Epithelial cell of proximal tubule (primary cell): ENCODE results near the gene CTIF. TPM values are rescaled to one million over a fixed set of nuclear protein-coding genes. Genes with fewer than 3 reads are reported as not detected.

ENCODE experiments used
- DNase-seq: peaks from one replicate; pipeline ENCODE4 v3.0.0-alpha.2; 2011; ENCODE audit warnings: low read depth
- H3K4me3 ChIP-seq: 2 replicates; pipeline ENCODE4 v1.5.1; 2011; ENCODE audit warnings: low read depth, mild to moderate bottlenecking, low read length
- total RNA-seq: library from RNA; depleted of rRNA; stranded (reverse); fragments of >200 nt; gene quantifications from 2 replicates; pipeline ENCODE4 v1.2.3, GENCODE V29; 2015
- TF ChIP-seq, protein P1 (sequence below): conservative IDR thresholded peaks from 2 replicates; pipeline ENCODE4 v1.5.1; 2012; ENCODE audit warnings: low read depth, mild to moderate bottlenecking, low read length

CTIF gene
- total RNA-seq, 1 donor from 2014 or later, result 12.9 TPM

DNA sequence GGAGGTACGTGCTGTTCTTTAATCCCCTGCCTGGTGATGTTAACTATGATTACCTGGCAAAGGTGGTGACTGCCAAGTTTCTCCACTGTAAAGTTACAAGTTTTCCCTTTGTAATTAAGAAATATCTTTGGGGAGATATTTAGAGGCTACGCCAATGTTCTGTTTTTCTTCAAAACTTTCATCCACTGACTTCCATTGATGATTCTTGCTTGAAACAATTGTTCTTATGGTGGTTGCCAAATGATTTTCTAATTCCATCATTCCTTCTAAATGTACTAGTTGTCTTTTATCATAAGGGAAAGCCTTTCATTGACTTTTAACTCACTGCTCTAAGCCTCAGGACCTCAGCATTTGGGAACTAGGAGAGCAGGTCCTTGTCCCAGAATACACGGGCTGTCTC lies 206.5 kb downstream of the CTIF start:
- TF ChIP-seq, protein P1, sequence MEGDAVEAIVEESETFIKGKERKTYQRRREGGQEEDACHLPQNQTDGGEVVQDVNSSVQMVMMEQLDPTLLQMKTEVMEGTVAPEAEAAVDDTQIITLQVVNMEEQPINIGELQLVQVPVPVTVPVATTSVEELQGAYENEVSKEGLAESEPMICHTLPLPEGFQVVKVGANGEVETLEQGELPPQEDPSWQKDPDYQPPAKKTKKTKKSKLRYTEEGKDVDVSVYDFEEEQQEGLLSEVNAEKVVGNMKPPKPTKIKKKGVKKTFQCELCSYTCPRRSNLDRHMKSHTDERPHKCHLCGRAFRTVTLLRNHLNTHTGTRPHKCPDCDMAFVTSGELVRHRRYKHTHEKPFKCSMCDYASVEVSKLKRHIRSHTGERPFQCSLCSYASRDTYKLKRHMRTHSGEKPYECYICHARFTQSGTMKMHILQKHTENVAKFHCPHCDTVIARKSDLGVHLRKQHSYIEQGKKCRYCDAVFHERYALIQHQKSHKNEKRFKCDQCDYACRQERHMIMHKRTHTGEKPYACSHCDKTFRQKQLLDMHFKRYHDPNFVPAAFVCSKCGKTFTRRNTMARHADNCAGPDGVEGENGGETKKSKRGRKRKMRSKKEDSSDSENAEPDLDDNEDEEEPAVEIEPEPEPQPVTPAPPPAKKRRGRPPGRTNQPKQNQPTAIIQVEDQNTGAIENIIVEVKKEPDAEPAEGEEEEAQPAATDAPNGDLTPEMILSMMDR, result no peak
- H3K4me3 ChIP-seq, result no peak overlapping the region
- DNase-seq, result no peak

DNA sequence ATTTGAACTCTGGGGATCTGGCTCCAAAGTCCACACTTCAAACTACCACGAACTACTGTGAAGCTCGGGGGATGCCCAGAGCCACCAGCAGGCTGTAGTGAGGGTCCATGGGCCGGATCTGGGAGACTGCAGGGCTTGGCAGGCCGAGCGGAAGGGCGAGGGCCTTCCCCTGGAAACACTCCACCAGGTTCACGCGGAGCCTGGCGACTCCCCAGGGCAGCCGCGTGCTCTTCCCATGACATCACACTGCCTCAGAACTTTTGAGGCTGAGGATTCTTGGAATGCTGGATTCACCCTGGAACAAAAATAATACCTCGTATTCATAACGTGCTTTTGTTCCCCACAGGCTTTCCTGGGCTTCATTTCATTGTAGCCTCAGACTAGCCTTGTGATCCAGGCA lies 210.9 kb downstream of the CTIF start:
- no peak overlapping the region for H3K4me3 ChIP-seq
- TF ChIP-seq, protein P1, result no peak
- peak; percentile 1 for DNase-seq

DNA sequence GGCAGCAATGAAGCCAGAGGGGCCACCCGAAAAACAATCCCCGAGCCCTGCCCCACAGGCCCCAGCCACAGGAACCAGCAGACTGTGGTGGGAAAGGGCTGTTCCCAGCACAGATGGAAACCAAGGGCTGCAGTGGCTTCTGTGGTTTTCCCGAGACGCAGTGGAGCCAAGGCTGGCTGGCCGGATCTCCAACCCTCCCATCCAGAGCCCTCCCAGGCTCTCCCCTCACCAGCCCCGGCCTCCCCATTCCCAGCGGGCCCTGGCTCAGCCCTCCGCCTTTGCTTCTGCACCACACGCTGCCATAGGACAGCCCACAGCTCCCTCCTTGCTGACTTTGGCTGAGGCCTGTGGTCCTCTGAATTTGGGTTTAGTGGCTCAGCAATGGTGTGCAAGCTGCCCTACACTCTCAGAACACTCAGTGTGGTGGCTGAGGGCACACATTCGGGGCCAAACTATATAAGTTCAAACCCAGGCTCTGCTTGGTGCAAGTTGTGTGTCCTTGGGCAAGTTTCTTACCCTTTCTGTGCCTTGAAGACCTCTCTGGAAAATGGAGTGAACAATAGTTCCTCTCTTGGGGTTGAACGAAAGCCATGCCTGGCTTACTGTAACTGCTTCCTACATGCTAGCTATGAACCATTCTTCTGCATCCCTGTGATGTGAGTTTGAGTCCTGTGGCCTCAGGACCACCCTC lies 211.8 kb downstream of the CTIF start:
- no peak overlapping the region for H3K4me3 ChIP-seq
- TF ChIP-seq, protein P1, result no peak
- DNase-seq, result no peak

DNA sequence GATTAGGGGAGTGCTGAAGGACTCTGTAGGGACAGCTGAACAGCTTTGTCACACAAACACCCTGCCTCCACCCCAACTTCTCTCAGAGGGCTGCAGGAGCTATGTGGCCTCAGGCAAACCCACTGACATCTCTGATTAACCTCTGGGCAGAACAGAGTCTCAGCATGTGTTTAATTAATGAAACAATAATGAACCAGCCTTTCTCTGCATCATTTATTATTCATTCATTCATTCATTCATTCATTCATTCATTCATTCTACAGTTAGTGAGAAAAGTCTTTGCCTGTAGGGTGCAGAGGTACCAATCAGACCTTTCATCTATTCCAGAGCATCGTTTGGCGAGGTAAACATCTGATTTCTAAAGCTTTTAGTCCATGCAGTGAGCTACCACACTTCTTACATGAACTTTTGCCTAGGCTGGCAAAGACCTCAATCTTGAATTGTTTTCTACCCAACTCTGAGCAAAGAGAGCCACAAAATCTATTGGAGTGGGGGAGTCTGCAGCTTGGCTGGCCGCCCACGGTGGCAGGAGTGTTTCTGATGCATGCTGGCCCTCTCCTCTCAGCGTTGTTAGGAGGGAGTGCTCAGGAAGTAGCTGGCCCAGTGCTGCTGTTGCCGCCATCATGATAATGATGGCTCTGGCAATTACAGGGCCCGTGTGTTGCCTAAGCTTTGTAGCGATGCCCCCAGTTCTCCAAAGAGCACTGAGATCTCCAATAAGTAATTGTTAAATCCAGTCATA lies 213.1 kb downstream of the CTIF start:
- no peak overlapping the region for H3K4me3 ChIP-seq
- TF ChIP-seq, protein P1, result no peak
- no peak for DNase-seq

DNA sequence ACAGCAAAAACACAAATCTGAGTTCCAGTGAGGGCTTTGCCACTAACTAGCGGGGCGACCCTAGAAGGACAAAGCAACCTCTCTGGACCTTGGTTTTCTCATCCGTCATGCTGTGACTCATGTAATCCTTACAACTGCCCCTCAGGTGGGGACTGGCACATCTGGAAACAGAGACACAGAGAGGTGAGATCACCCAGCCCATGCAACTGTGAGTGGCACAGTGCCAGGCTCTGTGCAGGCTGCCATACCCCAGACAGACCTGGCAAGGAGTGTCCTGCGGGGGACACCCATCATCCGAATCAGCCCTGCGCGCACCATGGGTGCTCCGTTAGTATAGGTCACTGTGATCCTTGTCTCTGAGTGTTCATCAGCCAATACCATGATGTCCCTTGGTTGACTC lies 213.6 kb downstream of the CTIF start:
- H3K4me3 ChIP-seq, result no peak overlapping the region
- TF ChIP-seq, protein P1, result no peak
- no peak for DNase-seq

- DNase-seq, result no peak
- no peak overlapping the region for H3K4me3 ChIP-seq
- TF ChIP-seq, protein P1, result no peak
Observed at GRCh38 chr18:48752928-48753327, 214.1 kb downstream of the CTIF start.

DNA sequence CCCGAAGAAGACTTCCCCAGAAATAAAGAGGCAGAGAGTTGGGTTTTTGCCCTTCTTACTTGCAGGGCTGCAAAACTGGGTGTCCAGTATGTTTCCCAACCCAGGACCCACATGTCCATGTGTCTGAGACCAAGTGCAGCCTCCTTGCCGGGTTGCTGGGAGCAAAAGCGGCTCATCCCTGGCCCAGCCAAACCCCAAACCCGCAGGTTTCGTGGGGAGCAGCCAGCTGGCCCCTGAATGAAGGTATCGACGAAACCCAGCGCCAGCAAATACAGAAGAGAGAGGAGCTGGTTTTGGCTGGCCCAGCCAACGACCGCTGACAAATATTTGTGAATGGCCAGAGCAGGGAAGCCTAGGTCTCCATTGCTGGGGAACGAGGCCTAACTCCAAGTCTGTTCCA lies 214.9 kb downstream of the CTIF start:
- TF ChIP-seq, protein P1, result no peak
- DNase-seq, result no peak
- H3K4me3 ChIP-seq, result no peak overlapping the region
